A673 (cell line): ENCODE measurements around the gene TMEM273.

ENCODE experiments used
- EZH2 ChIP-seq: fragments of 200-600 bp; sonication (generic); IDR thresholded peaks from 2 replicates; pipeline ENCODE4 v1.6.1; 2017; ENCODE audit warnings: borderline replicate concordance, low read depth, mild to moderate bottlenecking, mixed read lengths, antibody characterized with exemption, low read length; ENCODE audit not compliant: poor library complexity, severe bottlenecking
- TF ChIP-seq, protein P1 (sequence below): fragments of 300-800, 200-600 bp; sonication (generic); conservative IDR thresholded peaks from 2 replicates; pipeline ENCODE4 v1.5.1; 2017; ENCODE audit warnings: low read depth, mild to moderate bottlenecking, antibody characterized with exemption, low read length, moderate library complexity, mixed read lengths

DNA sequence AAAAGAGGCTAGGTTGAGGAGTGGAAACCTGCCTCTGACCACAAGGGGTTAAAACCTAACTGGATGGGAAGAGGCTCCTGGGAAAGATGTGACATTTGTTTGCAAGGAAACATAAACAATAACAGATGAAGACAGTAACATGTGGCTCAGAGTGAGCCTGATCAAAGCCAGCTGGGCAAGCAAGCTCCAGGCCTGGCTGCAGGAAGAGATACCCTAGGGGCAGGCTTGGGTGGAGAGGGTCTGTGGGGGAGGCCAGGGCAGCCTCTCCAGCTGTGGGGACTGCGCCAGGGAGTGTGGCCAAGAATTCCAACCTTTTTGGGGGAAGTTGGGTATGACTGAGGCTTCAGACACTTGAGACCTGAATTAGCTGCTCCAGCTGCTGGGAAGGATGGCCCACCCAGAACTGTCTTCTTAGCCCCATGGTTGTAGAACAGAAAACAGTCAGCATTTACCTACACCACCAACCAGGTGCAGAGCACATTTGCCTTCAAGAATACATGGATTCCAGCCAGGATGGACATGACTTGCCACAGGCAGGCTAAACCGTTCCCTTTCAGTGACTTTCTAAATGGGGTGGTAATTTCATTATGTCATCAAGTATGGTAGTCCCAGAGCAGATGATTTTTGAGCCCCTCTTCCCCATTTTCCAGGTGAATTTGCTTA lies 44.0 kb downstream of the TMEM273 start:
- TF ChIP-seq, protein P1, sequence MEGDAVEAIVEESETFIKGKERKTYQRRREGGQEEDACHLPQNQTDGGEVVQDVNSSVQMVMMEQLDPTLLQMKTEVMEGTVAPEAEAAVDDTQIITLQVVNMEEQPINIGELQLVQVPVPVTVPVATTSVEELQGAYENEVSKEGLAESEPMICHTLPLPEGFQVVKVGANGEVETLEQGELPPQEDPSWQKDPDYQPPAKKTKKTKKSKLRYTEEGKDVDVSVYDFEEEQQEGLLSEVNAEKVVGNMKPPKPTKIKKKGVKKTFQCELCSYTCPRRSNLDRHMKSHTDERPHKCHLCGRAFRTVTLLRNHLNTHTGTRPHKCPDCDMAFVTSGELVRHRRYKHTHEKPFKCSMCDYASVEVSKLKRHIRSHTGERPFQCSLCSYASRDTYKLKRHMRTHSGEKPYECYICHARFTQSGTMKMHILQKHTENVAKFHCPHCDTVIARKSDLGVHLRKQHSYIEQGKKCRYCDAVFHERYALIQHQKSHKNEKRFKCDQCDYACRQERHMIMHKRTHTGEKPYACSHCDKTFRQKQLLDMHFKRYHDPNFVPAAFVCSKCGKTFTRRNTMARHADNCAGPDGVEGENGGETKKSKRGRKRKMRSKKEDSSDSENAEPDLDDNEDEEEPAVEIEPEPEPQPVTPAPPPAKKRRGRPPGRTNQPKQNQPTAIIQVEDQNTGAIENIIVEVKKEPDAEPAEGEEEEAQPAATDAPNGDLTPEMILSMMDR = no peak
- TF ChIP-seq EZH2 = no peak
